DMS79 (cell line): ENCODE data around the gene TUBA3E.
"Not testable (repeated sequence)": the region's sequence is repeated elsewhere in the genome, so short reads cannot be mapped to it uniquely, and the experiment has no call there.

Experiments used
- DNase-seq: peaks from one replicate; lab custom pipeline; 2025; lab: John Stamatoyannopoulos, UW

The TUBA3E gene

DNA sequence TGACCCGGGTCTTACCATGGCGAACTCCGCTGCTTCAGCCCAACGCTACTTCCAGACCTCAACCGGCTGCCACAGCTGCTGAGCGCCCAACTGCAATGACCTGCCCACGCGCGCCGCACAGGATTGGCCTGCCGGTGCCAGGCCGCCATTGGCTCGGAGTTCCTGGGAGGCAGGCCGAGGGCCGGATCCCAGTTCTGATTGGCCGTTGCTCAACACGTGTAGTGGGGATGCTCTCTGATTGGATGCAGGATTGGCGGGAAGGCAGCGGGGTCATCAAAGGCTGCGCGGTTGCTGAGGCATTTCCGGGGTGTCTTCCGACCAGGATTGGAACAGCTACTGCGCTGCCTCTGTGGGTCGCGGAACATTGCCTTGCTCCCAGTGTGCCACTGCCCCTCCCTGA is at the start of gene TUBA3E:
TUBA3E (minus strand) TSS at position 97 of the 400 bp plus-strand sequence; CDS start at position 18, 79 bp downstream.
- DNase-seq, result no peak

DNA sequence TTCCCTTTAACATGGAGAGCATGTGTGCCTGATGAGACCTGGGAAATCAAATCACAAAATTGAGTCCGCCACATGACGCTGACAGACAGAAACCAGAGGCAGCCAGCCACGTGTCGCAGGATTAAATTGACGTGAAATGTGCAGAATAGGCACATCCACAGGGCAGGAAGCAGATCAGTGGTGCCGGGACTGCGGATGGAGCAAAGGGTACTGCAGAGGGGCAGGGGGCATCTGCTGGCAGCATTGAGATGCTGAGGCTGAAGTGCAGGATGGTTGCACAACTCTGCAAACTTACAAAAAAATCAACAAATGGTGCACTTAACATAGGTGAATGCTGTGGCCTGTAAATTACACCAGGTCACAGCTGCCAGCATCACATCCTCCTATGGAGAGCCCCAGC is 48.2 kb upstream of the TUBA3E start:
- DNase-seq, result no peak

DNA sequence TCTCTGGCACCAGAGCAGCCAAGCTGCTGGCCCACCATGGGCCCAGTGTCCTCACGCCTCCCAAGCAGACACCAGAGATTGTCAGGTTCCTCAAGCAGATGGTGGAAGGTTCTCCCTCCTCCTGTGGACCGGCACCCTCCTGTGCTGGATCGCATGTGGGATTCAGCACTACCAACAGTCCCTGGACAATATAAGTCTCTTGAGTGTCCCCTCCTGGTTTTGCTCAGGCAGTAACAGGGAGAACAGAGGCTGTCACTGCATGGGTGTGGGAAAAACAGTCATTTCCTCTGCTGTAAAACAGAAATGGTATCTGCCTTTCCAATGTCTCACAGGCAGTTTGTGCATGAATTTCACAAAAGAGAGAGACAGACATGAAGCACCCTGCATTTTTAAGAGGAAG is 47.7 kb upstream of the TUBA3E start:
- no peak for DNase-seq

DNA sequence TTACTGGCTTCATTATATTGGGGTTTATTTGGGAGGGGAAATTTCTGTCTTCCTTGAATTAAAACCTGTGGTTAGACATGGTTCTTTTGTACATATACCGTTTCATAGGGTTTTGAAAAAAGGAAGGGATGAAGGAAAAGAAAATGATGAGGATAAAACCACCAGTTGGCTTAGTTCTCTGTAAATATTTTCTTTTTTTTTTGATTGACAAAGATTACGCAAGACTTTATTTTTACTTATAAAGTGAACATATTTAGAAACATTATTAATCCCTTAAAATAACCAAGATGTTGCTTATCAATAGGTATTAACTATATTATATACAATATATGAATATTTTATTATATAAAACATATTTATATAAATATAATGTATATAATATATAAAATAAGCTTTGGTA is 45.1 kb upstream of the TUBA3E start:
- DNase-seq, result no peak

DNA sequence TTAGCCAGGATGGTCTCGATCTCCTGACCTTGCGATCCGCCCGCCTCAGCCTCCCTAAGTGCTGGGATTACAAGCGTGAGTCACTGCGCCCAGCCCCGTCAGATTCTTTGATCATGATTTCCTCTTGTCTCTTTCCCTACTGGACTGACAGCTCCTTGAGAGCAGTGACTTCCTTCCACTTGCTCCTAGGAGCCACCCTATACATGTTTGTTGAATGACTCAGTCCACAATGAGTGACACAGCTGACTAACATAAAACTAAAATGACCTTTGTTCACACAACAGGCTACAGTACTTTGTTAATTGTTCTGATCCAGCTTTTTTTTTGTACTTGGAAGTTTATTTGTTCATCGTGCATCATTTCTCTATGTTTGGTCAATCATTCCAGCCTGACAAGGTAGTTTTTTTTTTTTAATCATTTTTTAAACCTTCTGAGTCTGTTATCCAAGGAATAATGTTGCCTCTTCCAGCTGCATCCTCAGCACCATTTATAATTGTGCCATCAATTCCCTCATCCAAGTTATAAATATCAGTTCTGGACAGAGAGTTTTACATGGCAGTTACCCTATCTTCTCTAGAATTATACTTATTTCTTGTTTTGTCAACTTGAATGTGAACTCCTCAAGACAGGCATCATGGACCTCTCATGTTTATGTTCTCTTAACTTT is 42.9 kb upstream of the TUBA3E start:
- no peak for DNase-seq

DNA sequence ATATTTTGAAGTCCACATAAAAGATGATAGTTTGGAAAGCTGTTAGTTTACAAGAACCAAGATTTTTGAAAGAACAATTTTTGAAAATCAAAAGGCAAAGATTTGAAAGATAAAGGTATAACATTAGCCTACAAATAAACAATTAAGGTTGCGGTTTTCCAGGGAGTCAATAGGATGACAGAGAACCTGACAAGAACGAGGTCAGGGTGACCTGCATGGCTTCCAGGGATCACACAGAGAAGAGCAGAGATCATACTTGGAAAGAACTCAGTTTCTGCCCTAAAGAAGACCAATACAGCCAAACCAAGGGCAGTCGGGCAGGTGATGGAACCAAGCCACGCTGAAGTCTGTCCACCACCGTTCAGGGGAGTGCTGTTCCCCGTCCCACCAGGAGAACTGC is 41.3 kb upstream of the TUBA3E start:
- DNase-seq, result not testable (repeated sequence)

DNA sequence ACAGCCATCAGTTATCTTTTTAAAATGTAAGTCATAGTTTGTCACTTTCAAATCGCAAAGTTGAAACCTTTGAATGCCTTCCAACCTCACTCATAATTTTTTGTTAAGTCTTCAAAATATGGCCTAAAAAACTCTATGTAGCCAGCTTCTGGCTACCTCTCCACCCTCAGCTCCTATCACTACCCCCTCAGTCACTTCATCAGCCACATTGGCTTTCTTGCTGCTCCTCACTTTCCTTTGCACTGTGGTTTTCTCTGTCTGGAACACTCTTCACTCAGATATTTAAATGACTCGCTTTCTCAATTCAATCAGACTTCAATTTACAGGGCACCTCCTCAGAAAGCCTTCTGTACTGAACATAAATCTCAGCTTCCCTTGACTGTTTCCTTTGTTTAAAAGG is 34.8 kb upstream of the TUBA3E start:
- DNase-seq, result not testable (repeated sequence)

DNA sequence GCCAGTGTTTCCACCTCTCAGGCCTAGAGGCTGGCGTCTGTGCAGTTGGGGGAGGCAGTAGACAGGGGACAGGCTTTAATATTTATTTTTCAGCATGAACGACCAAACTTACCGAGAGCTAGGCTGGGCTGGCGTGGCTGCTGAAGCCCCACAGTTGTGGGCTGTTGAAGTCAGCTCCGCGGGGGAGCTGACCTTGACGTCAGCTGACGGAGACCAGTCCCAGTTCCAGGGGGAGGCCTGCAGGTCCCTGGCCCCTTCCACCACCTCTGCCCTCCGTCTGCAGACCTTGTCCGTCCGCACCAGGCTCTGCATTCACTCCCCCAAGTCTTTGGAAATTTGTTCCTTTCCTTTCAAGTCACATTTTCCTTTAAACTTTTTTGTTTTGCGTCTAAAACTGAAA is 33.4 kb upstream of the TUBA3E start:
- no peak for DNase-seq

DNA sequence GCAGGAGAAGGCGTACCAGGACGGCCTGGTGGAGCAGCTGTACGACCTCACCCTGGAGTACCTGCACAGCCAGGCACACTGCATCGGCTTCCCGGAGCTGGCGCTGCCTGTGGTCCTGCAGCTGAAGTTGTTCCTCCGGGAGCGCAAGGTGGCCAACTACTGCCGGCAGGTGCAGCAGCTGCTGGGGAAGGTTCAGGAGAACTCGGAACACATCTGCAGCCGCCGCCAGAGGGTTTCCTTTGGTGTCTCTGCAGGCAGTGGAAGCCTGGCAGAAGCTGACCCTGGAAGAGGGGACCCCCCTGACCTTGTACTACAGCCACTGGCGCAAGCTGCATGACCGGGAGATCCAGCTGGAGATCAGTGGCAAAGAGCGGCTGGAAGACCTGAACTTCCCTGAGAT is 32.7 kb upstream of the TUBA3E start:
- not testable (repeated sequence) for DNase-seq

DNA sequence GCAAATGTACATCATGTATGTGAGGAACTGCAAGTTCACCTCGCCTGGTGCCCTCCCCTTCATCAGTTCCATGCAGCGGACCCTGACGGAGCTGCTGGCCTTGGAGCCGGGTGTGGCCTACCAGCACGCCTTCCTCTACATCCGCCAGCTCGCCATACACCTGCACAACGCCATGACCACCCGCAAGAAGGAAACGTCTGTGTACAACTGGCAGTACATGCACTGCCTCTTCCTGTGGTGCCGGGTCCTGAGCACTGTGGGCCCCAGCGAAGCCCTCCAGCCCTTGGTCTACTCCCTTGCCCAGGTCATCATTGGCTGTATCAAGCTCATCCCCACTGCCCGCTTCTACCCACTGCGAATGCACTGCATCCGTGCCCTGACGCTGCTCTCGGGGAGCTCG is 32.1 kb upstream of the TUBA3E start:
- not testable (repeated sequence) for DNase-seq

DNA sequence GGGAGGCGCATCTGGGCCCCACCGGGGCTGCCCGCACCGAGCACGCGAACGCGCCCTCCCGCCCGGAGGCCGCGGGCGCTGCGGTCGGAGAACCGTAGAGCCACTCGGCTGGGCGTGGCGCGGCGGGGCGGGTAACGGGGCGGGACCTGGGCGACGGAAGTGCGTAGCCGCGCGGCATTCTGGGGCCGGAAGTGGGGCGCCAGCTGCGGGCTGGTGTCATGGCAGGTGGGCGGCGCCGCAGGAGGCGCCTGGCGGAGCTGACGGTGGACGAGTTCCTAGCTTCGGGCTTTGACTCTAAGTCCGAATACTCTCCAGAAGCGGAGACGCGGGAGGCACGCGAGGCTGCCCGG is 30.9 kb upstream of the TUBA3E start:
- DNase-seq, result not testable (repeated sequence)

DNA sequence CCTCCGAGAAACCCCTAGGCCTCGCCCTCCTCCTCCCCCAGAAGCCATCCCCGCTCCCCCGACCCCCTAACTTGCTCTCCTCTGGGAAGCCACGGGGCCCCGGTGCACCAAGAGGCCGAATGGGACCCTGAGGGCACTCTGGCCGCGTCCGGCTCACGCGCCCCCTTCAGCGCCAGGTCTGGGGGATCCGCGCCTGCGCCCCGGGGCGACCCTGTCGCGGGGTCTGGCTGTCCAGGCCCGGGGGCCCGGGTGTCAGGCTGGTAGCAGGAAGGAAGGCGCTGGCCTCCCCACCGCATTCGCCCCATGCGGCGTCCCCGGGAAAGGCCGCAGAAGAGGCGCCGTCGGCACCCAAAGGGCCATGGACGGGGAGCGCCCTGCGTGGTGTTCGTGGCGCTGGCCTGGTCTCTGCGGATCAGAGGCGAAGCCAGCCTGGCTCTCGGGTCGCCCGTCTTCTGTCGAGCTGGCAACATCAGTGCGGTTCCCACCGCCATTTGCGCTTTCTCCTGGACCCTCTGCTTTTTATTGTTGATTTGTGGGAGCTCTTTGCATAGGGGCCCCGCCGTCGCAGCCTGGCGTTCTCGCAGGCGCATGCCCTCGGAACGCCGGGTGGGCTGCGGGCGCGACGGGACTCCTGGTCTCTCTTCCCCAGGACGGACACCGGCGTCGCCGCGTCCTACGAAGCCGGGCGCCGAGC is 30.4 kb upstream of the TUBA3E start:
- DNase-seq, result not testable (repeated sequence)

DNA sequence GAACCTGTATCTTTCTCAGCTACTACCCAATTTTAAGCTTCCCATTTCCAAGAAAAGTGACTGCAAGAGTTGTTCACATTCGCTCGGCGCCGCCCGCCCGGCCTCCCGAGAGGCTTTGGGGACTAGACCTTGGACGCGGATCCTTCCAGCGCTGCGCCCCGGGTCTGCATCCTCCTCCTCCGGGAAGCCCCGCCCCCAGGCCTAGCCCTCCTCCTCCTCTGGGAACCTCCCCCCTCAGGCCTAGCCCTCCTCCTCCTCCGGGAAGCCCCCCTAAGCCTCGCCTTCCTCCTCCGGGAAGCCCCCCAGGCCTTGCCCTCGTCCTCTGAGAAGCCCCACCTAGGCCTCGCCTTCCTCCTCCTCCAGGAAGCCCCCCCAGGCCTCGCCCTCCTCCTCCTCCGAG is 29.8 kb upstream of the TUBA3E start:
- not testable (repeated sequence) for DNase-seq

DNA sequence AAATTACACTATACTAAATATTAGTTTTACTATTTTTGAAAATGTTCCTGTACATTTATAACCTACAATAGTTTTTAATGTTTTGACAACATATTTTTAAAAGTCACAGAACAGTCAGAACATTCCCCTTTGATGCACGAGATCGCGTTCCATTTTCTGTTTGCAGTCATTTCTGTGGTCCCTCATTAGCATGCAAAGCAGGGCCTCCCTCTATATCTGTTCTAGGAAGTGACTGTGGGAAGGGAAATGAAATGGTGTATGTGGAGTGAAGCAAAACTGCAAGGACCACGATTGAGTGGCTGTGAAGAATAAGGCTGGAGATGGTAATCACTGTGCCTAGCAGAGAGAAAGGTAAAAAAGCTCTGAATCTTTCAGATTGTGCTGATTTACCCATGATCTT is 24.3 kb upstream of the TUBA3E start:
- DNase-seq, result not testable (repeated sequence)

DNA sequence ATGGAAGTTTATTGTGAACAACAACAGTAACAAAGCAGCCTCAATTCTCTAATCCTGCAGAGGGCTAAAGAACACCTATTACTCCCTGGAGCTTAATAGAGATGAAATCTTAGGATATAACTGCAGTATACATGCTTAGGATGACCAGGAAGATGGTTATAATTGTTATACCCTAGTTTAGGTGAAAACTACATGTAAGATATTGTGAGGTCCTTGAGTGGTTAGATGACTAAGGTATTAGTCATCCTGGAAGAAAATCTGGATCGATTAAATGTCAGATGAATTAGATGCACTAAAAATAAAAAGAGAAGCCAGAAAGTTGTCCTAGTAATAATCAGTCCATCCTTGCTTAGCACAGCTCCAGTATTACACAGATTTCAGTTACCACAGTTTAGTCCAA is 22.3 kb upstream of the TUBA3E start:
- not testable (repeated sequence) for DNase-seq

DNA sequence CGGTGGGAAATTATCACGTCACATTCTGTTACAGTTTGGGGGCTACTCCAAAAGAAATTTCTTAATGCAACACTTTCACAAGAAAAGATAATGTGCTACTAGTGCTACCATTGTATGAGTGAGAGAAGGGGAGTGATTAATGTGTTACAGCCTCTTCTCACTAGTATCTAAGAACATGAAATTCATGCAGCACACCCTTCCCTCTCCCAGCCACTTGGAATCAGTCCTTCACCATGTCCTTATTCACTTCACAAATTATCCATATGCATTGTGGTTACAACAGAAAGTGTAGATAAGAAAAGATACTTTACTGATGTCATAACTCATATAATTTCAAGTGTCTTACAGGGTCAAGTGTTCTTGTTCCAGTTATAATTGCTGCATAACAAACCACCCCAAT is 20.9 kb upstream of the TUBA3E start:
- not testable (repeated sequence) for DNase-seq

DNA sequence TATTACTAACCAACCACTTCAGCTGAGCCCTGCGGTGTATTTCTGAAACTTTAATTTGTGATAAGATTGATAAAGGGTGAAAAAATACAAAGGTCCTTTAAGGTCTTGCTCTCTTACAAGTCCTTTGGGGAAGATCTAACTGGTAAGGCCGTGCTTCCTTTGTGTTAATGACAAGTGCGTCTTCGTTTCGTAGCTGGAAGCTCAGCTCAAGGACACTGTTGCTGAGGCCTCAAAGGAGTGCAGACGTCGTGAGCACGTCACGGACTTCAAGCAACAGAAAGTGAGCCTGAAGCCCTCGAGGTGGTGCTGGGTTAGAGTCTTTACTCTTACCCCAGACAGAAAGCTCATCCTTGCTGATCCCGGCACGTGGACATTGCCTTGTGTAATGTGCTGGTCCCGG is 8.8 kb upstream of the TUBA3E start:
- not testable (repeated sequence) for DNase-seq

DNA sequence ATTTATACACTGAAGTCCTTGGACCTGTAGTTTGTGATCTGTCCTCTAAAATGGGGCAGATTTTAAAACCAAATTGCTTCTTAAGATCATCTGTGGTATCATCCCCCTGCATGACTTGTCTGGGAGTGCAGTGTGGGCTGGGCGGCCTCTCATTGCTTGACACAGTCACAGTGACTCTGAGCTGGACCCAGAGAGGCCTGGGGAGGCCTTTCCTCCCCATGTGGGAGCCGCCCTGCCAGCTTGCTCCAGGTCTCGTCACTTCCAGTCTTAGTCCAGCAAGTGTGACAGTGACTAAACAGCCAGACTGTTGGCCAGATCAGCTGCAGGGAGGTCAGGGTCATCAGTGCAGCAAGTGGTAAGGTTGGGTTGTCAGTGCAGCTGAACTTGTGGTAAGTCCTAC is 4.9 kb upstream of the TUBA3E start:
- not testable (repeated sequence) for DNase-seq

DNA sequence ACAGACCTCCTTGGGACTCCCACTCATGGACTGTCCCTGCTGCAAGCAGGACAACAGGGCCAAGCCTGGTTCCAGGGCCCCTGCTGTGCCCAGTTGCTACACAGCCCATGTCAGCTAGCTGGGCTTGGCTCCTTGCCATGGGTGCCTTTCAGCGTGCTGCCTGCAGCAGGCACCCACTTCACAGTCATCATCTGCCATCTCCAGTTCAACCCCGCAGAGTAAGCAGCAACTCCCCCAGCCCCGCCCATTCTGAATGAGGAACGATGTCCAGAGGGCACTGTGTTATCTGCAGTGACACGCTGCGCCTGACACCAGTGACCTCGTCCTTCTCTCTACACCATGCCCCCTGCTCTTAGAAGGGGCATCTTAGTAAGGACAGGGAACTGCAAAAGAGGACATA is 4.3 kb upstream of the TUBA3E start:
- peak; percentile 24 for DNase-seq

DNA sequence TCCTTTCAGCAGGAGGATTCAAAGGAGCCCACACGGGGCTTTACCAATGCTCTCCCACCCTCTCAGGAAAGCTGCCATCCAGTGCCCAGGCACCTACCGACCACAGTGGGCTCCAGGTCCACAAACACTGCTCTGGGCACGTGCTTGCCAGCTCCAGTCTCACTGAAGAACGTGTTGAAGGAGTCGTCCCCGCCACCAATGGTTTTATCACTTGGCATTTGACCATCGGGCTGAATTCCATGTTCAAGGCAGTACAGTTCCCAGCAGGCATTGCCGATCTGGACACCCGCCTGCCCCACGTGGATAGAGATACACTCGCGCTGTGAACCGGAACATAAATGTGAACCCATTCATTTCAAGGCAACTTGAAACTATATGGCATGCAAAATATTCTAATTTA is 2.2 kb downstream of the TUBA3E start:
- not testable (repeated sequence) for DNase-seq

DNA sequence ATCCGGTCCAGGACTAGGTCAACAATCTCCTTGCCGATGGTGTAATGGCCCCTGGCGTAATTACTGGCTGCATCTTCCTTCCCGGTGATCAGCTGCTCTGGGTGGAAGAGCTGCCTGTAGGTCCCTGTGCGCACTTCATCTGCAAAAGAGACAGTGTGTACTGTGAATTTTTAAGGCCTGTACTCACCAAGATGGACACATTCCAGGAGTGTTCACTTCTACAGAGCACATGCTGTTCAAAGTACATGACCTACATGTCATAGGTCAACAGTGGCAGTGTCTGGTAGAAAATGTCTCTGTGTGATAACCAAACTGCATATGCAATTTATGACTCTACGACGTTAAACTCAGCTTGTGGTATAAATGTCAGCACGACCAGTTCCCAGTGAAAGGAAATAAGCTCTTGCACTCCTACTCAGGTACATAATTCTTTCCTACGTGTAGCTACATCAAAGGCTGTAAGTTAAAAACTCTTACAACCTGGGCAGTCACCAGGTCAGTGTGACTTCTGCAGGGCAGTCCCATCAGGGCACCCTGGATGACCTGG is 3.1 kb downstream of the TUBA3E start:
- DNase-seq, result not testable (repeated sequence)

DNA sequence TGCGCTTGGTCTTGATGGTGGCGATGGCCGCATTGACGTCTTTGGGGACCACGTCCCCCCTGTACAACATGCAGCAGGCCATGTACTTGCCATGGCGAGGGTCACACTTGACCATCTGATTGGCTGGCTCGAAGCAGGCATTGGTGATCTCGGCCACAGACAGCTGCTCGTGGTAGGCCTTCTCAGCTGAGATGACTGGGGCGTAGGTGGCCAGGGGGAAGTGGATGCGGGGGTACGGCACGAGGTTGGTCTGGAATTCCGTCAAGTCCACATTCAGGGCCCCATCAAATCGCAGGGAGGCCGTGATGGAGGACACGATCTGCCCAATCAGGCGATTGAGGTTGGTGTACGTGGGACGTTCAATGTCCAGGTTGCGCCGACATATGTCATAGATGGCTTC is 4.4 kb downstream of the TUBA3E start:
- DNase-seq, result not testable (repeated sequence)

DNA sequence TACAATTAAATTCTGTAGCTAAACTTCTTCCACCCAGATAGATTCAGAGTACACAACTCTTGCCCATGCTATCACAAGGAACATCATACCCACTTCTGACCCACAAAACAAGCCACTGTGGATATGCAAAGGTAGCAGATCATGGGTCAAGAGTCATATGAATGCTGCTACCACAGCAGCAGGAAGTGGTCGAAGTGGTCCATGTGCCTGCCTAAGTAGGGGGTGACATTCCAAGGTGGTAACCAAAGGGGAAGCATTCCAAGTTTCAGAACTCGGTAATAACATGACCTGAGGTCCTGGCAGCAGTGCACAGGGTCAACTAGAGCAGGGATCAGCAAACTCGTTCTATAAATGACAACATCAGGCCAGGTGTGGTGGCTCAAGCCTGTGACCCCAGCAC is 5.8 kb downstream of the TUBA3E start:
- DNase-seq, result not testable (repeated sequence)
